ENCODE data around the gene LTC4S. TPM values are rescaled to one million over a fixed set of nuclear protein-coding genes. Genes with fewer than 3 reads are reported as not detected.

The LTC4S gene
- total and polyA plus RNA-seq, 3 experiments from 2014 or later, result 0.57 to 4.0 (median 1.0) TPM

GRCh38 chr5:179758955-179759354 lies 34.8 kb upstream of the LTC4S start:
- Mint-ChIP-seq H3K36me3 (peaks cover 0 to 8% (median 0%) of the 10 kb centered on the region in 3 donors), H3K27me3 (no peaks in the 10 kb centered on the region), H3K4me3 (no peak overlapping the region), H3K27ac (peak overlapping the region in 2 of 8 donors; percentile 24 to 70), H3K4me1 (peaks cover 56 to 78% (median 66%) of the 10 kb centered on the region in 3 donors), H3K9me3 (no peaks in the 10 kb centered on the region)
- Histone ChIP-seq H3K27me3 (ENCODE audit: insufficient read depth, low read length, poor library complexity, severe bottlenecking) (no peaks in the 10 kb centered on the region), H3K4me1 (ENCODE audit: insufficient read depth, low read length) (peaks cover 37% of the 10 kb centered on the region), H3K4me3 (ENCODE audit: low read length) (no peak overlapping the region), H3K9me3 (ENCODE audit: low read length) (no peaks in the 10 kb centered on the region), H3K36me3 (ENCODE audit: insufficient read depth, low read length) (no peaks in the 10 kb centered on the region), H3K27ac (ENCODE audit: low read depth, low read length) (no peak overlapping the region)
- no peak for DNase-seq
- POLR2A ChIA-PET, result no interaction called here
- CTCF ChIA-PET, result no interaction called here

- peaks cover 0 to 11% (median 0%) of the 10 kb centered on the region in 3 donors for H3K36me3 Mint-ChIP-seq
- H3K27ac ChIP-seq (ENCODE audit: low read depth, low read length), result no peak overlapping the region
- H3K36me3 ChIP-seq (ENCODE audit: insufficient read depth, low read length), result no peaks in the 10 kb centered on the region
- no peaks in the 10 kb centered on the region for H3K9me3 Mint-ChIP-seq
- H3K4me3 Mint-ChIP-seq, result peak overlapping the region in 1 of 7 donors; percentile 15
- no peak overlapping the region for H3K4me3 ChIP-seq (ENCODE audit: low read length)
- peaks cover 30% of the 10 kb centered on the region for H3K4me1 ChIP-seq (ENCODE audit: insufficient read depth, low read length)
- POLR2A ChIA-PET, result no interaction called here
- CTCF ChIA-PET, result no interaction called here
- no peaks in the 10 kb centered on the region for H3K27me3 Mint-ChIP-seq
- peak overlapping the region; percentile 42 to 92 (median 83) for H3K27ac Mint-ChIP-seq
- no peak for DNase-seq
- peaks cover 48 to 72% (median 64%) of the 10 kb centered on the region in 3 donors for H3K4me1 Mint-ChIP-seq
- H3K9me3 ChIP-seq (ENCODE audit: low read length), result no peaks in the 10 kb centered on the region
- H3K27me3 ChIP-seq (ENCODE audit: insufficient read depth, low read length, poor library complexity, severe bottlenecking), result no peaks in the 10 kb centered on the region
Measured at GRCh38 chr5:179759581-179760551, 33.9 kb upstream of the LTC4S start.

GRCh38 chr5:179762079-179762780 lies 31.6 kb upstream of the LTC4S start:
- POLR2A ChIA-PET, result interaction anchor here (0.8 to 1.4 kb wide), 4 partner anchors 32 to 75 kb away, joined by 3 to 7 read pairs (median 4); partner anchors contain the start of gene LTC4S
- peak overlapping the region; percentile 19 for H3K27ac ChIP-seq (ENCODE audit: low read depth, low read length)
- peaks cover 30% of the 10 kb centered on the region for H3K4me1 ChIP-seq (ENCODE audit: insufficient read depth, low read length)
- no peaks in the 10 kb centered on the region for H3K9me3 ChIP-seq (ENCODE audit: low read length)
- Mint-ChIP-seq H3K27ac (peak overlapping the region; percentile 12 to 94 (median 80)), H3K4me3 (no peak overlapping the region), H3K9me3 (no peaks in the 10 kb centered on the region), H3K27me3 (no peaks in the 10 kb centered on the region), H3K4me1 (peaks cover 40 to 68% (median 49%) of the 10 kb centered on the region in 3 donors), H3K36me3 (peaks cover 0 to 34% (median 0%) of the 10 kb centered on the region in 3 donors)
- H3K27me3 ChIP-seq (ENCODE audit: insufficient read depth, low read length, poor library complexity, severe bottlenecking), result no peaks in the 10 kb centered on the region
- H3K4me3 ChIP-seq (ENCODE audit: low read length), result no peak overlapping the region
- CTCF ChIA-PET, result interaction anchor here (0.7 to 6.7 kb wide), 21 partner anchors 8 to 329 kb away, joined by 3 to 61 read pairs (median 5); partner anchors contain the start of genes CBY3, LTC4S, MRNIP and SQSTM1
- DNase-seq, result peak in 3 of 5 donors; percentile 8 to 32 (median 24)
- peaks cover 20% of the 10 kb centered on the region for H3K36me3 ChIP-seq (ENCODE audit: insufficient read depth, low read length)

GRCh38 chr5:179762781-179763176 lies 31.0 kb upstream of the LTC4S start:
- no peaks in the 10 kb centered on the region for H3K27me3 ChIP-seq (ENCODE audit: insufficient read depth, low read length, poor library complexity, severe bottlenecking)
- no peak overlapping the region for H3K4me3 Mint-ChIP-seq
- H3K36me3 ChIP-seq (ENCODE audit: insufficient read depth, low read length), result peaks cover 25% of the 10 kb centered on the region
- peaks cover 30% of the 10 kb centered on the region for H3K4me1 ChIP-seq (ENCODE audit: insufficient read depth, low read length)
- peak overlapping the region in 7 of 8 donors; percentile 3 to 93 (median 34) for H3K27ac Mint-ChIP-seq
- peaks cover 0 to 39% (median 0%) of the 10 kb centered on the region in 3 donors for H3K36me3 Mint-ChIP-seq
- ChIA-PET POLR2A (interaction anchor here (0.8 to 1.4 kb wide), 4 partner anchors 31 to 74 kb away, joined by 3 to 7 read pairs (median 4); partner anchors contain the start of gene LTC4S), CTCF (interaction anchor here (0.7 to 6.7 kb wide), 22 partner anchors 9 to 328 kb away, joined by 3 to 61 read pairs (median 4); partner anchors contain the start of genes CBY3, LTC4S, MRNIP and SQSTM1)
- peak overlapping the region; percentile 19 for H3K27ac ChIP-seq (ENCODE audit: low read depth, low read length)
- no peak for DNase-seq
- H3K9me3 Mint-ChIP-seq, result no peaks in the 10 kb centered on the region
- H3K27me3 Mint-ChIP-seq, result no peaks in the 10 kb centered on the region
- H3K4me3 ChIP-seq (ENCODE audit: low read length), result no peak overlapping the region
- H3K4me1 Mint-ChIP-seq, result peaks cover 38 to 70% (median 49%) of the 10 kb centered on the region in 3 donors
- no peaks in the 10 kb centered on the region for H3K9me3 ChIP-seq (ENCODE audit: low read length)

- H3K4me1 Mint-ChIP-seq, result peaks cover 38 to 70% (median 49%) of the 10 kb centered on the region in 3 donors
- H3K27me3 ChIP-seq (ENCODE audit: insufficient read depth, low read length, poor library complexity, severe bottlenecking), result no peaks in the 10 kb centered on the region
- POLR2A ChIA-PET, result interaction anchor here (0.6 to 1.4 kb wide), 3 partner anchors 31 to 85 kb away, joined by 4 to 7 read pairs (median 5); partner anchors contain the start of gene LTC4S
- no peaks in the 10 kb centered on the region for H3K9me3 ChIP-seq (ENCODE audit: low read length)
- H3K27me3 Mint-ChIP-seq, result no peaks in the 10 kb centered on the region
- H3K4me3 ChIP-seq (ENCODE audit: low read length), result no peak overlapping the region
- peak; percentile 23 to 67 (median 41) for DNase-seq
- H3K36me3 ChIP-seq (ENCODE audit: insufficient read depth, low read length), result peaks cover 25% of the 10 kb centered on the region
- H3K36me3 Mint-ChIP-seq, result peaks cover 0 to 44% (median 0%) of the 10 kb centered on the region in 3 donors
- CTCF ChIA-PET, result interaction anchor here (0.7 to 6.7 kb wide), 22 partner anchors 8 to 328 kb away, joined by 3 to 61 read pairs (median 4); partner anchors contain the start of genes CBY3, LTC4S, MRNIP and SQSTM1
- peaks cover 30% of the 10 kb centered on the region for H3K4me1 ChIP-seq (ENCODE audit: insufficient read depth, low read length)
- H3K27ac ChIP-seq (ENCODE audit: low read depth, low read length), result no peak overlapping the region
- H3K27ac Mint-ChIP-seq, result peak overlapping the region in 7 of 8 donors; percentile 6 to 83 (median 52)
- H3K9me3 Mint-ChIP-seq, result no peaks in the 10 kb centered on the region
- H3K4me3 Mint-ChIP-seq, result no peak overlapping the region
Measured at GRCh38 chr5:179763215-179763945, 30.4 kb upstream of the LTC4S start.

GRCh38 chr5:179764056-179764455 lies 29.7 kb upstream of the LTC4S start:
- H3K36me3 Mint-ChIP-seq, result peaks cover 0 to 48% (median under 1%) of the 10 kb centered on the region in 3 donors
- Histone ChIP-seq H3K27me3 (ENCODE audit: insufficient read depth, low read length, poor library complexity, severe bottlenecking) (no peaks in the 10 kb centered on the region), H3K36me3 (ENCODE audit: insufficient read depth, low read length) (peaks cover 29% of the 10 kb centered on the region), H3K27ac (ENCODE audit: low read depth, low read length) (no peak overlapping the region), H3K4me1 (ENCODE audit: insufficient read depth, low read length) (peaks cover 30% of the 10 kb centered on the region), H3K9me3 (ENCODE audit: low read length) (no peaks in the 10 kb centered on the region), H3K4me3 (ENCODE audit: low read length) (no peak overlapping the region)
- no peak for DNase-seq
- peak overlapping the region in 2 of 8 donors; percentile 32 to 59 for H3K27ac Mint-ChIP-seq
- peaks cover 36 to 69% (median 46%) of the 10 kb centered on the region in 3 donors for H3K4me1 Mint-ChIP-seq
- H3K27me3 Mint-ChIP-seq, result no peaks in the 10 kb centered on the region
- no peaks in the 10 kb centered on the region for H3K9me3 Mint-ChIP-seq
- H3K4me3 Mint-ChIP-seq, result no peak overlapping the region
- ChIA-PET CTCF (interaction anchor here (1.5 to 6.7 kb wide), 9 partner anchors 8 to 144 kb away, joined by 6 to 61 read pairs (median 9); partner anchors contain the start of genes CBY3, LTC4S and TBC1D9B), POLR2A (no interaction called here)

GRCh38 chr5:179765400-179765799 lies 28.4 kb upstream of the LTC4S start:
- POLR2A ChIA-PET, result no interaction called here
- Histone ChIP-seq H3K36me3 (ENCODE audit: insufficient read depth, low read length) (peaks cover 40% of the 10 kb centered on the region), H3K27ac (ENCODE audit: low read depth, low read length) (no peak overlapping the region), H3K4me3 (ENCODE audit: low read length) (no peak overlapping the region), H3K9me3 (ENCODE audit: low read length) (no peaks in the 10 kb centered on the region), H3K4me1 (ENCODE audit: insufficient read depth, low read length) (peaks cover 25% of the 10 kb centered on the region), H3K27me3 (ENCODE audit: insufficient read depth, low read length, poor library complexity, severe bottlenecking) (no peaks in the 10 kb centered on the region)
- Mint-ChIP-seq H3K27me3 (no peaks in the 10 kb centered on the region), H3K36me3 (peaks cover 0 to 58% (median 4%) of the 10 kb centered on the region in 3 donors), H3K27ac (no peak overlapping the region), H3K4me3 (no peak overlapping the region), H3K9me3 (no peaks in the 10 kb centered on the region), H3K4me1 (peaks cover 23 to 56% (median 33%) of the 10 kb centered on the region in 3 donors)
- CTCF ChIA-PET, result interaction anchor here (0.9 to 6.7 kb wide), 4 partner anchors 12 to 103 kb away, joined by 4 to 61 read pairs (median 9); partner anchors contain the start of gene LTC4S
- no peak for DNase-seq

Measured in CD8-positive, alpha-beta memory T cell (primary cell).